Gastroesophageal sphincter (tissue), 3 donors: ENCODE results near the gene CMTM8.

Experiments
- POLR2A ChIP-seq, 2 donors: fragments of 450-650 bp; IDR thresholded peaks; one replicate each; pipeline ENCODE4 v1.6.1; 2017; ENCODE audit warnings: antibody characterized with exemption in 2 of 2, mild to moderate bottlenecking in 2 of 2, moderate library complexity in 1 of 2
- POLR2AphosphoS5 ChIP-seq: sonication (generic); formaldehyde crosslinking; IDR thresholded peaks from one replicate; pipeline ENCODE4 v1.6.1; 2017; ENCODE audit warnings: antibody characterized with exemption
- TF ChIP-seq, protein P1 (sequence below), 4 experiments: fragments of 200-600 bp in 2 of 4; fragments of 450-650 bp in 2 of 4; sonication (generic) in 1 of 4; IDR thresholded peaks; one replicate each; pipeline ENCODE4 v1.5.1; 2017 to 2019; ENCODE audit warnings: antibody characterized with exemption in 4 of 4, mild to moderate bottlenecking in 2 of 4, moderate library complexity in 2 of 4

- TF ChIP-seq, protein P1, sequence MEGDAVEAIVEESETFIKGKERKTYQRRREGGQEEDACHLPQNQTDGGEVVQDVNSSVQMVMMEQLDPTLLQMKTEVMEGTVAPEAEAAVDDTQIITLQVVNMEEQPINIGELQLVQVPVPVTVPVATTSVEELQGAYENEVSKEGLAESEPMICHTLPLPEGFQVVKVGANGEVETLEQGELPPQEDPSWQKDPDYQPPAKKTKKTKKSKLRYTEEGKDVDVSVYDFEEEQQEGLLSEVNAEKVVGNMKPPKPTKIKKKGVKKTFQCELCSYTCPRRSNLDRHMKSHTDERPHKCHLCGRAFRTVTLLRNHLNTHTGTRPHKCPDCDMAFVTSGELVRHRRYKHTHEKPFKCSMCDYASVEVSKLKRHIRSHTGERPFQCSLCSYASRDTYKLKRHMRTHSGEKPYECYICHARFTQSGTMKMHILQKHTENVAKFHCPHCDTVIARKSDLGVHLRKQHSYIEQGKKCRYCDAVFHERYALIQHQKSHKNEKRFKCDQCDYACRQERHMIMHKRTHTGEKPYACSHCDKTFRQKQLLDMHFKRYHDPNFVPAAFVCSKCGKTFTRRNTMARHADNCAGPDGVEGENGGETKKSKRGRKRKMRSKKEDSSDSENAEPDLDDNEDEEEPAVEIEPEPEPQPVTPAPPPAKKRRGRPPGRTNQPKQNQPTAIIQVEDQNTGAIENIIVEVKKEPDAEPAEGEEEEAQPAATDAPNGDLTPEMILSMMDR (IDR thresholded peaks at IDR 0.05), result no peak
- TF ChIP-seq POLR2AphosphoS5 (no peak), POLR2A (IDR thresholded peaks at IDR 0.05) (no peak)
Measured at GRCh38 chr3:32303977-32304881, 65.7 kb downstream of the CMTM8 start.
